GM21619 (cell line): Measurements from ENCODE around the gene EHMT1.
"Not testable (repeated sequence)": the region's sequence is repeated elsewhere in the genome, so short reads cannot be mapped to it uniquely, and the experiment has no call there.

Source experiments
- ATAC-seq: cut with Tn5 transposase; IDR thresholded peaks from one replicate; pipeline ENCODE4 v1.9.1; 2021; ENCODE audit not compliant: unreplicated experiment

Gene EHMT1

DNA sequence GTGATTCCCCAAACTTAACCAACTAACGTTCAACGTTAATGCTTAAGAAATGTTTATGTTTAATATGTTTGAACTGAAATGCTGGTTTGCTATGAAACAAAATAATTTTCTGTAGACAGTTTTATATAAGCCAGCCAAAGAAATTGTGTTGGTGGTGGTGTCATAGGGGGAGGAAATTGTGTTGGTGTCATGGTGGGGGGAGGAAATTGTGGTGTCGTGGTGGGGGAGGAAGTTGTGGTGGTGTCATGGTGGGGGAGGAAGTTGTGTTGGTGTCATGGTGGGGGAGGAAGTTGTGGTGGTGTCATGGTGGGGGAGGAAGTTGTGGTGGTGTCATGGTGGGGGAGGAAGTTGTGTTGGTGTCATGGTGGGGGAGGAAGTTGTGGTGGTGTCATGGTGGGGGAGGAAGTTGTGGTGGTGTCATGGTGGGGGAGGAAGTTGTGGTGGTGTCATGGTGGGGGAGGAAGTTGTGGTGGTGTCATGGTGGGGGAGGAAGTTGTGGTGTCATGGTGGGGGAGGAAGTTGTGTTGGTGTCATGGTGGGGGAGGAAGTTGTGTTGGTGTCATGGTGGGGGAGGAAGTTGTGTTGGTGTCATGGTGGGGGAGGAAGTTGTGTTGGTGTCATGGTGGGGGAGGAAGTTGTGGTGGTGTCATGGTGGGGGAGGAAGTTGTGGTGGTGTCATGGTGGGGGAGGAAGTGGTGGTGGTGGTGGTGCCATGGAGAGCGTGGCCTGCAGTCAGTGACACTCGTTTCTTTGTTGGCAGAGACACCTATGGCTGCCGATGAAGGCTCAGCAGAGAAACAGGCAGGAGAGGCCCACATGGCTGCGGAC lies 97.3 kb downstream of the EHMT1 start:
- not testable (repeated sequence) for ATAC-seq

DNA sequence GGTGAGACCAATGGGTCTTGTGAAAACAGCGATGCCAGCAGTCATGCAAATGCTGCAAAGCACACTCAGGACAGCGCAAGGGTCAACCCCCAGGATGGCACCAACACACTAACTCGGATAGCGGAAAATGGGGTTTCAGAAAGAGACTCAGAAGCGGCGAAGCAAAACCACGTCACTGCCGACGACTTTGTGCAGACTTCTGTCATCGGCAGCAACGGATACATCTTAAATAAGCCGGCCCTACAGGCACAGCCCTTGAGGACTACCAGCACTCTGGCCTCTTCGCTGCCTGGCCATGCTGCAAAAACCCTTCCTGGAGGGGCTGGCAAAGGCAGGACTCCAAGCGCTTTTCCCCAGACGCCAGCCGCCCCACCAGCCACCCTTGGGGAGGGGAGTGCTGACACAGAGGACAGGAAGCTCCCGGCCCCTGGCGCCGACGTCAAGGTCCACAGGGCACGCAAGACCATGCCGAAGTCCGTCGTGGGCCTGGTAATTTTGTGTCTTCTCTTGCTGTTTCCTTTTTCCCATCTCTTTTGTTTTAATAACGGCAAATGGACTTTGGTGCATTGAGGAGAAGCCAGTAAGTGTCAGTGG lies 98.0 kb downstream of the EHMT1 start:
- no peak for ATAC-seq

- ATAC-seq = no peak
These were observed 99.0 kb downstream of the EHMT1 start for GRCh38 chr9:137717776-137718327.

GRCh38 chr9:137719194-137719593 lies 100.4 kb downstream of the EHMT1 start:
- no peak for ATAC-seq

DNA sequence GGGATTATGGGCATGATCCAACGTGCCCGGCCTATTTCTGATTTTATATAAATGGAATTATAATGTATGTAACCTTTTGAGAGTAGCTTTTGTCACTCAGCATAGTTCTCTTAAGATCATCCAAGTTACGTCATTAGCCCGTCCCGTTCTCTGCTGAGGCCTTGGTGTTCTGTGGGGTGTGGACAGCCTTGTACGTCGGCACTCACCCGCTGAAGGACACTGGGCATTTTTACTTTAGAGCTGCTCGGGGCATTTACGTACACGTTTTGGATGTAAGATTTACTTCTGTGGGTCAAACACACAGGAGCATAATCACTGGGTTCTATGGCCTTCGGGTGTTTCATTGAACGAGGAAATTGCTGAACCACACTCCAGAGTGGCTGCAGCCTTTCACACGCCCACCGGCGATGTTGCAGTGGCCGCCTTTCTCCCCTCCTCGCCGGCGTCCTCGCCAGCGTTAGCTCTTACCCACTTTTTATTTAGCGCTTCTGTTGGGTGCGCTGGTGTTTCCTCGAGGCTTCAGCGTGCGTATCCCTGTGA lies 101.8 kb downstream of the EHMT1 start:
- ATAC-seq = no peak

DNA sequence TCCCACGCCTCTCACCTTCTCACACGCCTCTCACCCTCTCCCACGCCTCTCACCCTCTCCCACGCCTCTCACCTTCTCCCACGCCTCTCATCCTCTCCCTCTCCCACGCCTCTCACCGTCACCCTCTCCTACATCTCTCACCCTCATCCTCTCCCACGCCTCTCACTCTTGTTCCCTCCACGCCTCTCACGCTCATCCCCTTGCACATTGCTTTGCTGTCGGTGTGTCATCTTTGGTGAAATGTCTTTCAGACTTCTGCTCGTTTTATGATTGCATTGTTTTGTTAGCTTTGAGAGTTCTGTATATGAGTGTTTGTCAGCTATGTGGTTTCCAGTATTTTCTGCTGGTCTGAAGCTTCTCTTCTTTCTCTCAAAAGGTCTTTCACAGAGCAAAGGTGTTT lies 102.7 kb downstream of the EHMT1 start:
- ATAC-seq = no peak

DNA sequence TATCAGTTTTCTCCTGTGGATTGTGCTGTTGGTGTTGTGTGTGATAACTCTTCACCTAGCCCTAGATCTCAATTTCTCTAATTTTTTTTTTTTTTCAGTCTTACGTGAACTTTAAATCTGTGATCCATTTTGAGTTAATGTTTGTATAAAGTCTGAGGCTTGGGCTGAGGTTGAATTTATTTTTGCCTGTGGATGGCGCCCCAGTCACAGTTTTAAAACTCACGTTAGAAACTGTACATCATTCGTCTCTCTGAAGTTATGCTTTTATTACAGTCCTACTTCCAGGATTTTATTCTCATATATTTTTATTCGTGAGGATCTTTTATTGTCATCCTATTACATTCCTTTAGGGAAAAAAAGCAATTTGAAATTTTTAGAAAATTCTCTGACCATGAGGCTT lies 103.1 kb downstream of the EHMT1 start:
- no peak for ATAC-seq

- ATAC-seq = no peak
These were observed 103.7 kb downstream of the EHMT1 start for GRCh38 chr9:137722481-137722880.

GRCh38 chr9:137723356-137723755 lies 104.6 kb downstream of the EHMT1 start:
- not testable (repeated sequence) for ATAC-seq

DNA sequence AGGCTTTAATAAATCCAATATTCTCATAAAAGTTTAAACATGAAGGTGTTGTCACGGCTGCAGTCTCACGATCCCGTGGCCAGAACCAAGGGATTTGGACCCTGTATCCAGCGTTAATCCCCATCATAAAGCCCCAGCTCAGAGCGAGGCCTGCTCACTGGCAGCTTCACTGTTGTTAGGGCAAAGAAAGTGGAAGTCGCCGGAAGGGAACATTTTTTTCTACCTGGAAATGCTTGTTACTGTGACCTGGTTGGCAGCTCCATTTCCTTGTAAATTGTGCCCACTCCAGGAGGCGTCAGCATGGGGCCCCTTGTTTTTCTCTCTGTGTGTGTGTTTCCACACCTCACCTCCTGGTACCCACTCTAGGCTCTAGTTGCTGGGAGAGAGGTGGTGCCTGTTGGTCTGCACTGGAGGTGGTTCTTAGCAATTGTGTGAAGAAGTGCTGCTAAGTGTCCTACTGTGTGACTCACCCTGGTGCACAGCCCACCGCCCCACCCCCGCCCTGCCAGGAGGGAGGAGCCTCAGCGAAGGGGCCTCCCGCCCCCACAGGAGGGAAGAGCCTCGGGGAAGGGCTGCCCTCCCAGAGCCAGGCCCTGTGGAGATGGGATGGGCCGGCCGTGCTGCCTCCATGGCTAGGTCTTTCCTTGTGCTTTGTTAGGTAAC lies 105.1 kb downstream of the EHMT1 start:
- ATAC-seq = no peak

DNA sequence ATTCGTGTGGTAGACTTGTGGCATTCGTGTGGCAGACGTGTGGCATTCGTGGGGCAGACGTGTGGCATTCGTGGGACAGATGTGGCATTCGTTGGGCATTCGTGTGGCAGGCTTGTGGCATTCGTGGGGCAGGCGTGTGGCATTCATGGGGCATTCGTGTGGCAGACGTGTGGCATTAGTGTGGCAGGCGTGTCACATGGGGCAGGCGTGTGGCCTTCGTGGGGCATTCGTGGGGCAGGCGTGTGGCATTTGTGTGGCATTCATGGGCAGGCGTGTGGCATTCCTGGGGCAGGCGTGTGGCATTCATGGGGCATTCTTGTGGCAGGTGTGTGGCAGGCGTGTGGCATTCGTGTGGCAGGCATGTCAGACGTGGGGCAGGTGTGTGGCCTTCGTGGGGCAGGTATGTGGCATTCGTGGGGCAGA lies 106.0 kb downstream of the EHMT1 start:
- ATAC-seq = no peak

DNA sequence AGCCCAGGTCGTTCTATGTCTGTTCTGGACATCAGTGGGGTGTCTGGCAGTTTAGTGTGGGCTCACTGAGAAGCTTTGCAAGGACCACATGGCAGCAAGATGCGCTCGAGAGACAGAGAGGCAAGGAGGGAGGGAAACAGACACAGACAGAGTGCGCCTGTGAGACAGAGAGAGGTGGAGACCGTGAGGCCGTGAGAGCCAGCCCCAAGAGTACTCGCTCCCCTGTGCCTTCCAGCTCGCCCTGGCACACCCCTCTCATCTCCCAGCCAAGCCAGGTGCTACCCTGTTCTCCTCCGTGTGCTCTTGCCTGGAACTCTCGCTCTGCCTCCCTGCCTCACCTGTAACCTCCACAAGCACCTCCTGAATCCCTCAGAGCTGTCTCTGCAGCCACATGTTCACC lies 106.8 kb downstream of the EHMT1 start:
- no peak for ATAC-seq

DNA sequence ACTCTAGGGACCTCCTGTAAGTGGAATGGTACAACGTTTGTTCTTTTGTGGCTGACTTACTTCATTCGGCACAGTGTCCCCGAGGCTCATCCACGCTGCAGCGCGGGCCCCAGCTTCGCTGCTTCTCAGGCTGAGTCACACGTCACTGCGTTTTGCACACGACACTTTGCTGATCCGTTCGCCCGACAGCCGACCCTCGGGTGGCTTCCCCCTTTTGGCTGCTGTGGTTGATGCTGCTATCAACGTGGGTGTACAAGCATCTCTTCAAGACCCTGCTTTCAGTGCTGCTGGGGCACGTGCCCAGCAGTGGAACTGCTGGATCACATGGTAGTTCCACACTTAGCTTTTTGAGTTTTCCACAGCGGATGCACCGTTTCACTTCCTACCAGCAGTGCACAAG lies 107.5 kb downstream of the EHMT1 start:
- ATAC-seq = peak; percentile 66

- ATAC-seq = no peak
These were observed 108.0 kb downstream of the EHMT1 start for GRCh38 chr9:137726764-137727163.

DNA sequence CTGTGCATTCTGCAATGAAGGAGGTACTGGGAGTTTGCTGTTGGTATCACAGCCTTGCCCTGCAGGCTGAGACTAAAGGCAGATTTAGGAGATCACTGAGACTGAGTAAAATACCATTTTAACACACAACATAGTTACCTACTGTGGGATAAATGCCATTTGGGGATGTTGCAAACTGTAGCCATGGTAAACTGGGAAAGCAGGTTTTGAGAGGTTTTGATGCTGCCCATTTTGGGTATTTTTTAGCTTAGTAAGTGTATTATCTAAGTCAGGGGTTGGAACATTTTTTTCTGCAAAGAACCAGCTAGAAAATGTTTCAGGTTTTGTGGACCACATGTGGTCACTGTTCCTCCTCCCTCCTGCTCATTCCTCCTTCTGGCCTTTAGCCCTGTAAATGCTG lies 108.9 kb downstream of the EHMT1 start:
- ATAC-seq = no peak

DNA sequence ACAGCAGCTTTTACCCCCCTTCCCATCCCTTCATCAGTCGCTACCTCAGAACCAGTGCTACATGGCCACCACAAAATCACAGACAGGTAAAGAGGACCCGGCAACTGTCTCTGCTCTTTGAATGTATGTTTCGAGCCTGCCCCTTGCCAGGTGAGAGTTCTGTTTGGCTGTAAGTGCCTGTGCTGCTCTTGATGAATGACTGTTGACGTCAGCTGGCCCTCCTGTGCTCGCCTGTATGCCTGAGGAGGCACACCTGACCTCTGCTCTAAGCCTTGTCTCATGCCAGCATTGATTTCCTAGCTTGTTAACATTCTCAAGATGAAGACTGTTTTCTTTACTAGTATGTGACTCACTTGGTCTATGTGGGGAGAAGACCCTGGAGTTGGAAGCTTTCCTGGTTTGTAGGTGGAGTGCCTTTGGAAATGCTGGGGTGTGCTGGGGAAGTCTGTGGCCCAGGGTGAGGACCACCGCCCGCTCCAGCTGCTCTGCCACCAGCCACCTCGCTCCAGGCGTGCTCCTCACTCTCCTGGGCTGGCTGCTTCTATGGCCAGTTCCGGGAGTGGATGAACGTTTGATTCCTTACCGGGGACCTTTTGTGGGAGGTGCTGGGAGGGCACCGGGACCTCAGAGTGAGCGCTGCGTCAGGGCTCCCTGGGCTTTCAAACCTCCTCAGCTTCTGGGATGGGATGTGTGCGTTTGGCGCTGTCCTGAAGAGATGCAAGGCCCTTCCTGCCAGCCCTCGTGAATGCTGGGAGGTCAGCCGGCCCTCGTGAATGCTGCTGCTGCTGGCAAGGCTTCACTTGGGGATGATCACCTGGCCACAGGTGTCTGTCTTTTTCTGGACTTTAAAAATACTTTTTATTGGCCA lies 109.9 kb downstream of the EHMT1 start:
- no peak for ATAC-seq

- no peak for ATAC-seq
These were observed 112.6 kb downstream of the EHMT1 start for GRCh38 chr9:137731216-137731946.

DNA sequence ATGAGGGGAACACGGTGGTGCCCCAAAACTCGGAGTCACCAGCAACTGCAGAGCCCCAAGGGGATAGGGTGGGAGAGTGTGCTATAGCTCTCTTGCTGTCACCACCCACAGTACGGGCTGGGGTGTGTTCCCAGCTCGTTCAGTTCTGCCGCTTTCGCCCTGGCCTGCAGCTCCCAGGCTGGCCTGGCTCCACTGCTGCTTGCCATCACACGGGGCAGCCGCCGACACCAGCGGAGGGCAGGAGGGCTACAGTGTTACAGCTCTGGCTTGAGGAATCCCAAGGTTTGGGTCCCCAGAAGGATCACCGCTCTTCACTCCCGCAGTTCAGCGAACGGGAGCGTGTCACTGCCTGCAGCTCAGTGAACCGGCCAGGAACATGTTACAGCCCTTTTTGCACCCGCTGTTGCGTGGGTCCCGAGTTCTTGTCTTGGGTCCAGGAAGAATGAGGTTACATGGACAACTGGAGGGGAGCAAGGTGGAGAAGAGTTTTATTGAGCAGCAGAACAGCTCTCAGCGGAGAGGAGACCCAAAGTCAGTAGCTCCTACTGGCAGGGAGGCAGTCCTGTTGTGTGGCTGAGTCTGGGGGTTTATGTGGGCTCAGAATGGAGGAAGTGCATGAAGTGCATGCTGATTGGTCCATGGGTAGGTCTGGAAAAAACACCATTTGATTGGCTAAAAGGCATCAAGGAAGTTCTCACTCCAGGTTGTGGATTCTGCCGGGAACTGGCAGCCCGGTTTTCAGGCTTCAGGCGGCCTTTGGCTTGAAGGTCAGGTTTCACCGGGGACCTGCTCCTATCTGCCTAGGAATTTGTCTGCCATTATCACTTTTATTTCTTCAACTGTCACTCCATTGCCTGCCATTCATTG lies 113.4 kb downstream of the EHMT1 start:
- no peak for ATAC-seq

DNA sequence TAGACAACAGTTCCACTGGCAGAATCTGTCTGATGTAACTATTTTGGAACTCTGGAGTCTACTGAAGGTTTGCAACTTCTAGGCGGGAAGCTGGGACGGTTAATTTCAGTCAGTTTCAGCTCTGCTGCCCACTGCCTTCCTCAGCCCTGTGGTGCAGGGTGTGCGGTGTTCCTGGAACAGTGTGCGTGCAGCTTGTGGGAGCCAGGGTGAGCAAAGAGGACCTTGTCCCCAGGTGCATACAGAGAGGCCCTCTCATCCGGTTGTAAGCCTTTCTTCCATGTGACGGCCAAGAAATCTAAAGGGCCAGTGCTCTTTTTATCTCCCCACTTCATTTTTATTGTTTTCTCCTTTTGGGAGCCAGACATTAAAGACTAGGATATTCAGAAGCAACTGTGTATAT lies 114.6 kb downstream of the EHMT1 start:
- ATAC-seq = no peak
